H1 (cell line): Measurements from ENCODE around the gene TEKT3. TPM values are rescaled to one million over a fixed set of nuclear protein-coding genes. Genes with fewer than 3 reads are reported as not detected.

Experiments used
- CHD7 ChIP-seq: fragments of 300-600 bp; sonication (generic); IDR thresholded peaks from 2 replicates; pipeline ENCODE4 v1.7.1; 2012; ENCODE audit warnings: low read length, moderate library complexity, mild to moderate bottlenecking, inconsistent platforms; ENCODE audit not compliant: insufficient replicate concordance
- CTBP2 ChIP-seq: IDR thresholded peaks from 2 replicates; pipeline ENCODE4 v1.7.0; 2011; ENCODE audit warnings: borderline replicate concordance, mild to moderate bottlenecking, moderate library complexity, mixed read lengths, low read length; ENCODE audit not compliant: insufficient read depth, insufficient read length
- JUND ChIP-seq: IDR thresholded peaks from 2 replicates; pipeline ENCODE4 v1.6.1; 2011; ENCODE audit warnings: mild to moderate bottlenecking, improper control_type of control experiment, low read length
- SIN3A ChIP-seq, 2 experiments: IDR thresholded peaks in 1 of 2; conservative IDR thresholded peaks in 1 of 2; 2 replicates each; pipeline ENCODE4 v1.6.1; 2011 to 2012; ENCODE audit warnings: low read length in 2 of 2, improper control_type of control experiment in 1 of 2, low read depth in 1 of 2, mild to moderate bottlenecking in 1 of 2
- polyA plus RNA-seq, 7 experiments: library from polyadenylated mRNA; depleted of rRNA in 3 of 7; stranded (reverse) in 5 of 7; unstranded in 2 of 7; fragments of >200 nt in 5 of 7; fragments of 200-250 nt in 2 of 7; gene quantifications; 1 replicate in 5 of 7; 2 replicates in 1 of 7; 4 replicates in 1 of 7; pipeline versions ENCODE4 v1.2.1 to v1.2.3, GENCODE V29; 2011 to 2013; ENCODE audit warnings: missing spikeins in 2 of 7, mixed read lengths in 2 of 7
- total RNA-seq: library from RNA; stranded (reverse); fragmentation: NEBNext Ultra II Directional; extraction: Animal tissue kit (Norgen Biotek cat#: 25700); gene quantifications from 2 replicates; pipeline ENCODE4 v1.2.1, GENCODE V29; 2021

TEKT3 gene
- total and polyA plus RNA-seq, 2 of the 8 experiments (the other 6 are each of a cell fraction or from before 2014, with no cell fraction given), result 2.2 to 2.9 TPM

- TF ChIP-seq CTBP2 (no peak), JUND (no peak), SIN3A (conservative IDR thresholded peaks at IDR 0.05 in 1 of 2, IDR thresholded peaks at IDR 0.05 in 1 of 2; ENCODE audit: low read depth in 1 of 2, low read length in 2 of 2) (no peak), CHD7 (no peak)
Measured at GRCh38 chr17:15388356-15389041, 47.1 kb upstream of the TEKT3 start (continued).
